Hepatocyte (in vitro differentiated cells): ENCODE data around the gene NCL. TPM values are rescaled to one million over a fixed set of nuclear protein-coding genes. Genes with fewer than 3 reads are reported as not detected.

ENCODE experiments used
- DNase-seq: peaks from one replicate; pipeline ENCODE4 v3.0.0-alpha.2; 2016; ENCODE audit warnings: low spot score
- H2AFZ ChIP-seq: fragments of 200-600 bp; sonication (generic); 2 replicates; pipeline ENCODE4 v1.6.0; 2016; ENCODE audit warnings: antibody characterized with exemption, mild to moderate bottlenecking
- H3K27ac ChIP-seq: fragments of 200-600 bp; sonication (generic); 2 replicates; pipeline ENCODE4 v1.5.1; 2016; ENCODE audit warnings: mild to moderate bottlenecking
- H3K27me3 ChIP-seq: fragments of 200-600 bp; sonication (generic); 2 replicates; pipeline ENCODE4 v1.6.1; 2016
- H3K36me3 ChIP-seq: fragments of 200-600 bp; sonication (generic); replicated peaks from 2 replicates; pipeline ENCODE4 v1.5.1; 2016; ENCODE audit warnings: low read depth; ENCODE audit not compliant: insufficient read depth
- H3K4me1 ChIP-seq: fragments of 200-600 bp; sonication (generic); 2 replicates; pipeline ENCODE4 v1.5.1; 2016; ENCODE audit warnings: mild to moderate bottlenecking, moderate library complexity; ENCODE audit not compliant: insufficient read depth
- H3K4me2 ChIP-seq: fragments of 200-600 bp; sonication (generic); 2 replicates; pipeline ENCODE4 v1.6.0; 2016
- H3K4me3 ChIP-seq: fragments of 200-600 bp; sonication (generic); 2 replicates; pipeline ENCODE4 v1.5.1; 2016; ENCODE audit warnings: mild to moderate bottlenecking
- H3K79me2 ChIP-seq: fragments of 200-600 bp; sonication (generic); 2 replicates; pipeline ENCODE4 v1.6.0; 2017; ENCODE audit warnings: mild to moderate bottlenecking
- H3K9me2 ChIP-seq: fragments of 200-600 bp; sonication (generic); replicated peaks from 2 replicates; pipeline ENCODE4 v1.6.0; 2017; ENCODE audit warnings: mild to moderate bottlenecking; ENCODE audit not compliant: insufficient read depth
- H3K9me3 ChIP-seq: fragments of 200-600 bp; sonication (generic); 2 replicates; pipeline ENCODE4 v1.5.1; 2016; ENCODE audit warnings: low read depth, mild to moderate bottlenecking
- H4K20me1 ChIP-seq: fragments of 200-600 bp; sonication (generic); 2 replicates; pipeline ENCODE4 v1.6.0; 2016; ENCODE audit warnings: mild to moderate bottlenecking; ENCODE audit not compliant: insufficient read depth, poor library complexity, severe bottlenecking
- EZH2 ChIP-seq: fragments of 200-600 bp; sonication (generic); IDR thresholded peaks from 2 replicates; pipeline ENCODE4 v1.6.1; 2016; ENCODE audit warnings: antibody characterized with exemption, mild to moderate bottlenecking, borderline replicate concordance
- EZH2phosphoT487 ChIP-seq: fragments of 200-600 bp; sonication (generic); IDR thresholded peaks from one replicate; pipeline ENCODE4 v1.6.1; 2018; ENCODE audit warnings: antibody characterized with exemption, mild to moderate bottlenecking, low read depth, moderate library complexity; ENCODE audit not compliant: unreplicated experiment, severe bottlenecking
- WGBS: methylation state at CpG from one replicate; pipeline ENCODE4 v1.1.6; 2016; ENCODE audit warnings: low lambda C conversion rate; ENCODE audit errors: missing lambda C conversion rate; 5-methylcytosine and 5-hydroxymethylcytosine counted together
- polyA plus RNA-seq: library from polyadenylated mRNA; unstranded; fragments of >200 nt; fragmentation: Nextera tagmentation; extraction: Ambion mirVana; gene quantifications from 2 replicates; pipeline ENCODE4 v1.2.1, GENCODE V29; 2016
- total RNA-seq: library from RNA; depleted of rRNA; stranded (reverse); fragments of >200 nt; gene quantifications from 2 replicates; pipeline ENCODE4 v1.2.3, GENCODE V29; 2014
- TF ChIP-seq, protein P1 (sequence below): fragments of 200-600 bp; sonication (generic); IDR thresholded peaks from 2 replicates; pipeline ENCODE4 v1.5.1; 2016; ENCODE audit warnings: antibody characterized with exemption, mild to moderate bottlenecking; ENCODE audit not compliant: poor library complexity

The NCL gene, protein sequence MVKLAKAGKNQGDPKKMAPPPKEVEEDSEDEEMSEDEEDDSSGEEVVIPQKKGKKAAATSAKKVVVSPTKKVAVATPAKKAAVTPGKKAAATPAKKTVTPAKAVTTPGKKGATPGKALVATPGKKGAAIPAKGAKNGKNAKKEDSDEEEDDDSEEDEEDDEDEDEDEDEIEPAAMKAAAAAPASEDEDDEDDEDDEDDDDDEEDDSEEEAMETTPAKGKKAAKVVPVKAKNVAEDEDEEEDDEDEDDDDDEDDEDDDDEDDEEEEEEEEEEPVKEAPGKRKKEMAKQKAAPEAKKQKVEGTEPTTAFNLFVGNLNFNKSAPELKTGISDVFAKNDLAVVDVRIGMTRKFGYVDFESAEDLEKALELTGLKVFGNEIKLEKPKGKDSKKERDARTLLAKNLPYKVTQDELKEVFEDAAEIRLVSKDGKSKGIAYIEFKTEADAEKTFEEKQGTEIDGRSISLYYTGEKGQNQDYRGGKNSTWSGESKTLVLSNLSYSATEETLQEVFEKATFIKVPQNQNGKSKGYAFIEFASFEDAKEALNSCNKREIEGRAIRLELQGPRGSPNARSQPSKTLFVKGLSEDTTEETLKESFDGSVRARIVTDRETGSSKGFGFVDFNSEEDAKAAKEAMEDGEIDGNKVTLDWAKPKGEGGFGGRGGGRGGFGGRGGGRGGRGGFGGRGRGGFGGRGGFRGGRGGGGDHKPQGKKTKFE
- total RNA-seq (137 and 193 TPM in 2 replicates), polyA plus RNA-seq (349 and 368 TPM in 2 replicates)

- H3K27me3 ChIP-seq: no peaks in the 10 kb centered on the region
- H3K4me3 ChIP-seq: peak within 1 kb of the TSS; percentile 78
- H3K79me2 ChIP-seq: peaks cover 59% of the 10 kb centered on the region
- H3K9me3 ChIP-seq: no peaks in the 10 kb centered on the region
- peaks cover 15% of the 10 kb centered on the region for H3K4me1 ChIP-seq
- H3K4me2 ChIP-seq: peak within 1 kb of the TSS; percentile 88
- WGBS: under 1% methylated on average over 100 of the region's 102 CpGs
- H3K9me2 ChIP-seq: no peaks in the 10 kb centered on the region
- peak within 1 kb of the TSS; percentile 94 for H2AFZ ChIP-seq
- H4K20me1 ChIP-seq: peaks cover 50% of the 10 kb centered on the region
- TF ChIP-seq, protein P1, sequence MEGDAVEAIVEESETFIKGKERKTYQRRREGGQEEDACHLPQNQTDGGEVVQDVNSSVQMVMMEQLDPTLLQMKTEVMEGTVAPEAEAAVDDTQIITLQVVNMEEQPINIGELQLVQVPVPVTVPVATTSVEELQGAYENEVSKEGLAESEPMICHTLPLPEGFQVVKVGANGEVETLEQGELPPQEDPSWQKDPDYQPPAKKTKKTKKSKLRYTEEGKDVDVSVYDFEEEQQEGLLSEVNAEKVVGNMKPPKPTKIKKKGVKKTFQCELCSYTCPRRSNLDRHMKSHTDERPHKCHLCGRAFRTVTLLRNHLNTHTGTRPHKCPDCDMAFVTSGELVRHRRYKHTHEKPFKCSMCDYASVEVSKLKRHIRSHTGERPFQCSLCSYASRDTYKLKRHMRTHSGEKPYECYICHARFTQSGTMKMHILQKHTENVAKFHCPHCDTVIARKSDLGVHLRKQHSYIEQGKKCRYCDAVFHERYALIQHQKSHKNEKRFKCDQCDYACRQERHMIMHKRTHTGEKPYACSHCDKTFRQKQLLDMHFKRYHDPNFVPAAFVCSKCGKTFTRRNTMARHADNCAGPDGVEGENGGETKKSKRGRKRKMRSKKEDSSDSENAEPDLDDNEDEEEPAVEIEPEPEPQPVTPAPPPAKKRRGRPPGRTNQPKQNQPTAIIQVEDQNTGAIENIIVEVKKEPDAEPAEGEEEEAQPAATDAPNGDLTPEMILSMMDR: no peak
- TF ChIP-seq EZH2phosphoT487 (no peak), EZH2 (no peak)
- H3K36me3 ChIP-seq: peaks cover 3% of the 10 kb centered on the region
- peak; percentile 90 for DNase-seq
- H3K27ac ChIP-seq: peak within 1 kb of the TSS; percentile 99
Measured at GRCh38 chr2:231463698-231464575, at the start of gene NCL. Gene NCL (minus strand): TSS chr2:231464484. CDS start chr2:231464353, 131 bp downstream.

DNA sequence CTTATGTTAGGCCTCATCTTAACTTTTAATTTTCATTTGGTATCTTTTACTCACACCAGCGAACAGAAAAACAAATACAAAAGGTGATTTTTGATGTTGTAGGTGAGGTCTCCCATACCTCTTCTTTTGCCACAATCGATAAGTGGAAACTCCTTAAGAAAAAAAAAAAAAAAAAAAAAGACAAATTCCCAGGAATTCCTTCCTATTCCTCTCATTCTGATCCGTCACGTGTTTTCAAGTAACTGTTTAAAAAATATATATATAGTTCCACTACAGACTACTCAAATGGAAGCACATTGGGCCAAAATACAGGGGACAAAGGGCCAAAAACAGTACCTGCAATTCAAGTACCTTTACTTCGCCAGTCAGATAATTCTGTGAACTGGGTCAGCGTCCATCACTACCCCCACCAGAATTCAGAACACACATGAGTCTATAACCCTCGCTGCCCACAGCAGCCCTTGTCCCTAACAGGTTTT is 49.5 kb upstream of the NCL start:
- Histone ChIP-seq H3K27ac (peak overlapping the region; percentile 69), H3K79me2 (no peaks in the 10 kb centered on the region), H4K20me1 (no peaks in the 10 kb centered on the region), H3K4me2 (peak overlapping the region; percentile 75), H3K4me3 (peak overlapping the region; percentile 35), H3K27me3 (no peaks in the 10 kb centered on the region), H3K9me2 (no peaks in the 10 kb centered on the region), H2AFZ (peak overlapping the region; percentile 66), H3K9me3 (no peaks in the 10 kb centered on the region), H3K4me1 (no peaks in the 10 kb centered on the region), H3K36me3 (no peaks in the 10 kb centered on the region)
- 26% methylated on average over 7 of the region's 7 CpGs for WGBS
- DNase-seq: no peak
- no peak for TF ChIP-seq EZH2
- TF ChIP-seq, protein P1: no peak
- TF ChIP-seq EZH2phosphoT487: no peak

DNA sequence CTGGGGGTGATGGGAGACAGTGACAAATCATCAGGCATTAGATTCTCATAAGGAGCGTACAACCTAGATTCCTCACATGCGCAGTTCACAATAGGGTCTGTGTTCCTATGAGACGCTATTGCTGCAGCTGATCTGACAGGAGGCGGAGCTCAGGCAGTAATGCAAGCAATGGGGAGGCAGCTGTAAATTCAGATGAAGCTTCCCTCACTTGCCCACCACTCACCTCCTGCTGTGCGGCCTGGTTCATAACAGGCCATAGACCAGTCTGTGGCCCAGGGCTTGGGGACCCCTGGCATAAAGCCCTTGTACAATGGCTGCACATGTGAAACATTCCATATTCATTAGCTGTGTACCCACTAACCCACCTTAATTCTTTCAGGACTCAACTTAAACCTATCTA is 47.9 kb upstream of the NCL start:
- 80% methylated on average over 5 of the region's 5 CpGs for WGBS
- no peak overlapping the region for H2AFZ ChIP-seq
- no peaks in the 10 kb centered on the region for H3K36me3 ChIP-seq
- H3K27ac ChIP-seq: no peak overlapping the region
- TF ChIP-seq EZH2: no peak
- no peak for TF ChIP-seq EZH2phosphoT487
- TF ChIP-seq, protein P1: no peak
- no peaks in the 10 kb centered on the region for H4K20me1 ChIP-seq
- H3K4me1 ChIP-seq: no peaks in the 10 kb centered on the region
- no peaks in the 10 kb centered on the region for H3K79me2 ChIP-seq
- H3K27me3 ChIP-seq: no peaks in the 10 kb centered on the region
- H3K4me3 ChIP-seq: no peak overlapping the region
- H3K9me3 ChIP-seq: no peaks in the 10 kb centered on the region
- no peak overlapping the region for H3K4me2 ChIP-seq
- no peaks in the 10 kb centered on the region for H3K9me2 ChIP-seq
- DNase-seq: no peak
